Transverse colon (tissue), 4 donors: ENCODE measurements around the gene BLID. TPM values are rescaled to one million over a fixed set of nuclear protein-coding genes. Genes with fewer than 3 reads are reported as not detected.

ENCODE experiments used
- DNase-seq: peaks from one replicate; pipeline ENCODE4 v3.0.0-alpha.2; 2019
- H3K27ac ChIP-seq, 4 donors: fragments of 200-600 bp; sonication (generic); 2 replicates each; pipeline ENCODE4 v1.5.1; 2016 to 2018; ENCODE audit warnings: inconsistent platforms in 4 of 4
- H3K27me3 ChIP-seq: fragments of 200-600 bp; sonication (generic); 2 replicates; pipeline ENCODE4 v1.5.1; 2017; ENCODE audit warnings: inconsistent platforms
- H3K36me3 ChIP-seq, 4 donors: fragments of 200-600 bp; sonication (generic); 2 replicates each; pipeline ENCODE4 v1.5.1; 2017 to 2019; ENCODE audit warnings: inconsistent platforms in 4 of 4
- H3K4me1 ChIP-seq, 4 donors: fragments of 200-600 bp; sonication (generic); 2 replicates each; pipeline ENCODE4 v1.5.1; 2017 to 2020; ENCODE audit warnings: inconsistent platforms in 4 of 4
- H3K4me3 ChIP-seq, 4 donors: fragments of 200-600 bp; sonication (generic); 1 replicate in 1 of 4; 2 replicates in 3 of 4; pipeline versions ENCODE4 v1.5.1 to v1.6.1; 2017 to 2019; ENCODE audit warnings: inconsistent platforms in 4 of 4
- H3K9me3 ChIP-seq, 2 donors: fragments of 200-600 bp; sonication (generic); 2 replicates each; pipeline ENCODE4 v1.5.1; 2017 to 2019; ENCODE audit warnings: inconsistent platforms in 2 of 2
- CTCF ChIP-seq, 5 experiments: fragments of 200-600 bp in 3 of 5; fragments of 450-650 bp in 2 of 5; sonication (generic) in 3 of 5; IDR thresholded peaks; 1 replicate in 2 of 5; 2 replicates in 3 of 5; pipeline ENCODE4 v1.5.1; 2016 to 2017; ENCODE audit warnings: antibody characterized with exemption in 5 of 5, inconsistent platforms in 3 of 5, mild to moderate bottlenecking in 2 of 5, moderate library complexity in 1 of 5
- EP300 ChIP-seq: sonication (generic); formaldehyde crosslinking; IDR thresholded peaks from one replicate; pipeline ENCODE4 v1.6.1; 2017; ENCODE audit warnings: antibody characterized with exemption, low read depth
- POLR2A ChIP-seq: fragments of 450-650 bp; IDR thresholded peaks from one replicate; pipeline ENCODE4 v1.6.1; 2016; ENCODE audit warnings: antibody characterized with exemption, mild to moderate bottlenecking, moderate library complexity
- POLR2AphosphoS5 ChIP-seq, 3 donors: sonication (generic); formaldehyde crosslinking; IDR thresholded peaks; one replicate each; pipeline ENCODE4 v1.6.1; 2016; ENCODE audit warnings: antibody characterized with exemption in 3 of 3
- WGBS, 2 donors: methylation state at CpG; one replicate each; pipeline ENCODE4 v1.1.5; 2018; ENCODE audit warnings: low coverage in 1 of 2; 5-methylcytosine and 5-hydroxymethylcytosine counted together
- in situ Hi-C, 4 donors: fragments of 200-750 bp; cut with MboI; loops; one replicate each; pipeline versions ENCODE4 v1.15.0 to v1.15.1; 2017; ENCODE audit warnings: low sequenced_read_pairs in 3 of 4, low pct_ligation_motif_present in 1 of 4, low pct_unique_long_range_greater_than_20kb in 1 of 4
- intact Hi-C: fragments of 100-400 bp; cut with DNase I; formaldehyde crosslinking; loops from one replicate; pipeline ENCODE4 v1.15.1; 2023; ENCODE audit warnings: low total_unique reads
- total RNA-seq, 4 donors: library from RNA; depleted of rRNA; stranded (reverse); fragments of >200 nt; gene quantifications; one replicate each; pipeline ENCODE4 v1.1.0, GENCODE V29; 2016

Gene BLID
- total RNA-seq, 4 donors from 2014 or later = not detected

- Histone ChIP-seq H3K4me3 (no peak overlapping the region), H3K27me3 (peaks cover 6% of the 10 kb centered on the region), H3K9me3 (no peaks in the 10 kb centered on the region), H3K4me1 (no peaks in the 10 kb centered on the region), H3K36me3 (no peaks in the 10 kb centered on the region), H3K27ac (no peak overlapping the region)
- in situ Hi-C loops = no loop called here
- DNase-seq = no peak
- 60 to 77% methylated on average over 2 of the region's 2 CpGs for WGBS, 2 donors
- intact Hi-C loops = no loop called here
- TF ChIP-seq CTCF (IDR thresholded peaks at IDR 0.05) (no peak), POLR2A (no peak), EP300 (no peak), POLR2AphosphoS5 (IDR thresholded peaks at IDR 0.05) (no peak)
These were observed 30.5 kb upstream of the BLID start for GRCh38 chr11:122146475-122146874.

GRCh38 chr11:122145715-122146274, 29.8 kb upstream of the BLID start:
- TF ChIP-seq EP300 (no peak), POLR2AphosphoS5 (IDR thresholded peaks at IDR 0.05) (no peak), CTCF (IDR thresholded peaks at IDR 0.05) (no peak), POLR2A (no peak)
- Histone ChIP-seq H3K27me3 (peaks cover 6% of the 10 kb centered on the region), H3K27ac (no peak overlapping the region), H3K4me3 (no peak overlapping the region), H3K9me3 (no peaks in the 10 kb centered on the region), H3K36me3 (no peaks in the 10 kb centered on the region), H3K4me1 (no peaks in the 10 kb centered on the region)
- intact Hi-C loops (no loop called here), in situ Hi-C loops (no loop called here)
- DNase-seq = no peak

GRCh38 chr11:122144752-122145151, 28.7 kb upstream of the BLID start:
- DNase-seq = no peak
- H3K27ac ChIP-seq = no peak overlapping the region
- in situ Hi-C loops (no loop called here), intact Hi-C loops (no loop called here)
- H3K36me3 ChIP-seq = no peaks in the 10 kb centered on the region
- H3K4me1 ChIP-seq = no peaks in the 10 kb centered on the region
- H3K9me3 ChIP-seq = no peaks in the 10 kb centered on the region
- 67 to 82% methylated on average over 3 of the region's 3 CpGs for WGBS, 2 donors
- no peak overlapping the region for H3K4me3 ChIP-seq
- no peak for TF ChIP-seq POLR2A
- no peak for TF ChIP-seq CTCF (IDR thresholded peaks at IDR 0.05)
- no peak for TF ChIP-seq EP300
- no peak for TF ChIP-seq POLR2AphosphoS5 (IDR thresholded peaks at IDR 0.05)
- peaks cover 6% of the 10 kb centered on the region for H3K27me3 ChIP-seq

- Histone ChIP-seq H3K4me1 (no peaks in the 10 kb centered on the region), H3K4me3 (no peak overlapping the region), H3K9me3 (no peaks in the 10 kb centered on the region), H3K36me3 (no peaks in the 10 kb centered on the region), H3K27me3 (no peaks in the 10 kb centered on the region), H3K27ac (no peak overlapping the region)
- WGBS, 2 donors = 77 to 81% methylated on average over 5 to 7 of the region's 7 CpGs
- DNase-seq = no peak
- TF ChIP-seq CTCF (IDR thresholded peaks at IDR 0.05) (no peak), EP300 (no peak), POLR2A (no peak), POLR2AphosphoS5 (IDR thresholded peaks at IDR 0.05) (no peak)
- intact Hi-C loops (no loop called here), in situ Hi-C loops (no loop called here)
These were observed 25.7 kb upstream of the BLID start for GRCh38 chr11:122141725-122142124.
